A549 (cell line): ENCODE results near the gene FKBP2. TPM values are rescaled to one million over a fixed set of nuclear protein-coding genes. Genes with fewer than 3 reads are reported as not detected.

Experiments used
- ATAC-seq, 2 experiments: fragments of 200-7000 bp in 1 of 2; fragments of >200 bp in 1 of 2; cut with Nextera tagmentation in 1 of 2; cut with Tn5 transposase in 1 of 2; 3 replicates each; pipeline versions ENCODE4 v1.8.0 to v1.9.1; 2018 to 2020; ENCODE audit warnings: mild to moderate bottlenecking in 1 of 2, moderate library complexity in 1 of 2
- CTCF ChIA-PET: fragments of 300-600 bp; sonication (Branson Sonifier 250); formaldehyde crosslinking; extraction: SDS; loops from one replicate; lab custom pipeline; 2021; ENCODE audit warnings: antibody characterized with exemption, inconsistent platforms; lab: Yijun Ruan, JAX
- POLR2A ChIA-PET: fragments of 350-600 bp; formaldehyde crosslinking; extraction: SDS; loops from one replicate; lab custom pipeline; 2021; ENCODE audit warnings: antibody characterized with exemption, inconsistent platforms; lab: Yijun Ruan, JAX
- DNase-seq, 2 experiments: peaks; one replicate each; pipeline versions ENCODE4 v3.0.0 to v3.0.0-alpha.2; 2011 to 2016; ENCODE audit warnings: low read depth in 1 of 2, low spot score in 1 of 2
- FAIRE-seq: peaks from 2 replicates; lab custom pipeline; 2011; peaks lifted over from hg19 to GRCh38; lab: Jason Lieb, UNC
- H3K27ac ChIP-seq, 2 experiments: fragments of >200 bp; sonication (Bioruptor Twin); formaldehyde crosslinking; 3 replicates each; pipeline ENCODE4 v1.5.1; 2016 to 2017
- H3K4me1 ChIP-seq: fragments of >200 bp; sonication (Bioruptor Twin); formaldehyde crosslinking; 3 replicates; pipeline ENCODE4 v1.6.1; 2016
- H3K4me2 ChIP-seq: fragments of >200 bp; sonication (Bioruptor Twin); formaldehyde crosslinking; 3 replicates; pipeline ENCODE4 v1.6.1; 2016
- H3K4me3 ChIP-seq: fragments of >200 bp; sonication (Bioruptor Twin); formaldehyde crosslinking; 3 replicates; pipeline ENCODE4 v1.5.1; 2016
- H3K9me3 ChIP-seq: fragments of >200 bp; sonication (Bioruptor Twin); formaldehyde crosslinking; 3 replicates; pipeline ENCODE4 v1.6.1; 2016
- E2F6 ChIP-seq: IDR thresholded peaks from 2 replicates; pipeline ENCODE4 v1.6.1; 2012; ENCODE audit warnings: low read depth, borderline replicate concordance
- ESRRA ChIP-seq: fragments of 150-350 bp; IDR thresholded peaks from 2 replicates; pipeline ENCODE4 v1.6.1; 2014; ENCODE audit warnings: mild to moderate bottlenecking, low read length, borderline replicate concordance
- HOXA7 ChIP-seq: fragments of 250-450 bp; sonication (Bioruptor Pico); IDR thresholded peaks from 2 replicates; pipeline ENCODE4 v1.5.0; 2020; ENCODE audit warnings: mild to moderate bottlenecking, moderate library complexity
- HOXB13 ChIP-seq: fragments of 250-450 bp; sonication (Bioruptor Pico); IDR thresholded peaks from 2 replicates; pipeline ENCODE4 v1.5.0; 2020; ENCODE audit warnings: low read depth, mild to moderate bottlenecking, moderate library complexity
- JUN ChIP-seq, 2 experiments: fragments of >200 bp; sonication (Bioruptor Twin); formaldehyde crosslinking; IDR thresholded peaks; 2 replicates in 1 of 2; 3 replicates in 1 of 2; pipeline ENCODE4 v1.6.1; 2016 to 2017
- KDM1A ChIP-seq: fragments of 200-600 bp; sonication (generic); IDR thresholded peaks from 2 replicates; pipeline ENCODE4 v1.6.1; 2016; ENCODE audit warnings: low read depth, mild to moderate bottlenecking
- MAX ChIP-seq: IDR thresholded peaks from 2 replicates; pipeline ENCODE4 v1.6.1; 2012
- NFE2L2 ChIP-seq: fragments of 150-350 bp; conservative IDR thresholded peaks from 2 replicates; pipeline ENCODE4 v1.6.1; 2014; ENCODE audit warnings: low read length
- PBX3 ChIP-seq: IDR thresholded peaks from 2 replicates; pipeline ENCODE4 v1.6.1; 2012
- POLR2A ChIP-seq: IDR thresholded peaks from 2 replicates; pipeline ENCODE4 v1.6.1; 2012; ENCODE audit warnings: mild to moderate bottlenecking, low read length
- RAD21 ChIP-seq, 2 experiments: fragments of >200 bp in 1 of 2; sonication (Bioruptor Twin) in 1 of 2; formaldehyde crosslinking in 1 of 2; IDR thresholded peaks in 1 of 2; conservative IDR thresholded peaks in 1 of 2; 2 replicates in 1 of 2; 3 replicates in 1 of 2; pipeline ENCODE4 v1.6.1; 2012 to 2018; ENCODE audit warnings: inconsistent platforms in 1 of 2
- RARB ChIP-seq: fragments of 250-450 bp; sonication (Bioruptor Pico); IDR thresholded peaks from 2 replicates; pipeline ENCODE4 v1.8.0; 2021; ENCODE audit warnings: mild to moderate bottlenecking, moderate library complexity
- RCOR1 ChIP-seq: fragments of 150-350 bp; IDR thresholded peaks from 2 replicates; pipeline ENCODE4 v1.6.1; 2014; ENCODE audit warnings: antibody characterized with exemption, low read length, low read depth
- SMC3 ChIP-seq: fragments of >200 bp; sonication (Bioruptor Twin); formaldehyde crosslinking; IDR thresholded peaks from 3 replicates; pipeline ENCODE4 v1.6.1; 2018; ENCODE audit warnings: inconsistent platforms
- SREBF2 ChIP-seq: fragments of 450-650 bp; IDR thresholded peaks from 2 replicates; pipeline ENCODE4 v1.6.1; 2014; ENCODE audit warnings: mild to moderate bottlenecking, moderate library complexity
- ZNF302 ChIP-seq: fragments of 250-450 bp; sonication (Bioruptor Pico); IDR thresholded peaks from 2 replicates; pipeline ENCODE4 v1.9.0; 2021; ENCODE audit warnings: inconsistent platforms, mild to moderate bottlenecking, moderate library complexity
- WGBS: methylation state at CpG from one replicate; pipeline ENCODE4 v1.1.6; 2017; ENCODE audit errors: missing lambda C conversion rate; 5-methylcytosine and 5-hydroxymethylcytosine counted together
- polyA plus RNA-seq, 4 experiments: library from polyadenylated mRNA; depleted of rRNA in 3 of 4; stranded (reverse); fragments of >200 nt; fragmentation: RNase III in 1 of 4; extraction: RNeasy Plus Mini Kit Qiagen cat#74134 plus additional on column Dnase treatment in 1 of 4; gene quantifications; 2 replicates in 3 of 4; 3 replicates in 1 of 4; pipeline ENCODE4 v1.2.3, GENCODE V29; 2011 to 2017

Gene FKBP2
- polyA plus RNA-seq, 2 of the 4 experiments (the other 2 are of a cell fraction), result 40.5 to 131 TPM

- FAIRE-seq (no peak), DNase-seq (no peak), ATAC-seq (no peak)
- H3K9me3 ChIP-seq, result no peaks in the 10 kb centered on the region
- H3K4me1 ChIP-seq, result peaks cover 14% of the 10 kb centered on the region
- TF ChIP-seq RCOR1 (no peak), POLR2A (no peak), JUN (IDR thresholded peaks at IDR 0.05) (no peak), HOXA7 (CRISPR knock-in tag) (no peak), RARB (CRISPR knock-in tag) (no peak), E2F6 (no peak), KDM1A (no peak), NFE2L2 (no peak), MAX (no peak), ESRRA (no peak), ZNF302 (CRISPR knock-in tag) (no peak), SMC3 (no peak), RAD21 (conservative IDR thresholded peaks at IDR 0.05 in 1 of 2, IDR thresholded peaks at IDR 0.05 in 1 of 2) (no peak), HOXB13 (CRISPR knock-in tag) (no peak)
- CTCF ChIA-PET, result interaction anchor here (0.7 to 16.0 kb wide), 4 partner anchors 12 to 74 kb away, joined by 3 to 220 read pairs (median 112); partner anchors contain the start of genes CATSPERZ, ESRRA, PLCB3 and PPP1R14B
- no peak overlapping the region for H3K4me2 ChIP-seq
- WGBS, result 88% methylated on average over 15 of the region's 15 CpGs
- POLR2A ChIA-PET, result no interaction called here
- no peak overlapping the region for H3K27ac ChIP-seq
- no peak overlapping the region for H3K4me3 ChIP-seq
Measured at GRCh38 chr11:64266339-64266738, 25.4 kb downstream of the FKBP2 start.

- no peak for TF ChIP-seq PBX3
- TF ChIP-seq, all 56 proteins: peak for 0
- WGBS, result 89% methylated on average over 26 of the region's 27 CpGs
- no peak for DNase-seq
- no peak overlapping the region for H3K4me3 ChIP-seq
- ChIA-PET POLR2A (interaction anchor here (0.6 to 5.9 kb wide), 4 partner anchors 10 to 34 kb away, joined by 3 to 53 read pairs (median 4); partner anchors contain the start of gene PPP1R14B), CTCF (interaction anchor here (0.5 to 16.0 kb wide), 8 partner anchors 12 to 88 kb away, joined by 3 to 220 read pairs (median 4); partner anchors contain the start of genes CATSPERZ, ESRRA, PLCB3 and PPP1R14B)
- no peak overlapping the region for H3K4me2 ChIP-seq
- peaks cover 20% of the 10 kb centered on the region for H3K4me1 ChIP-seq
- H3K27ac ChIP-seq, result peak overlapping the region in 1 of 2 experiments; percentile 94; a peak in 2 of 6 replicates
- ATAC-seq, result no peak
- H3K9me3 ChIP-seq, result no peaks in the 10 kb centered on the region
- FAIRE-seq, result no peak
Measured at GRCh38 chr11:64267207-64267945, 26.5 kb downstream of the FKBP2 start.

- peak in 1 of 2 experiments; percentile 1; a peak in 3 of 6 replicates for ATAC-seq
- Histone ChIP-seq H3K9me3 (no peaks in the 10 kb centered on the region), H3K4me2 (peak overlapping the region; percentile 97), H3K4me1 (peaks cover 26% of the 10 kb centered on the region)
- TF ChIP-seq SREBF2 (no peak), KDM1A (peak; percentile 71)
- TF ChIP-seq, all 56 proteins: peak for 1
- ChIA-PET CTCF (interaction anchor here (1.1 to 16.0 kb wide), 12 partner anchors 9 to 500 kb away, joined by 3 to 220 read pairs (median 4); partner anchors contain the start of genes CATSPERZ, ESRRA, PLCB3 and PPP1R14B), POLR2A (interaction anchor here (0.8 to 5.9 kb wide), 10 partner anchors 9 to 82 kb away, joined by 3 to 53 read pairs (median 4); partner anchors contain the start of genes BAD, ESRRA, FKBP2 and GPR137)
- DNase-seq (peak in 1 of 2 experiments; percentile 62), FAIRE-seq (no peak)
- Histone ChIP-seq H3K27ac (peak overlapping the region; percentile 94 to 97), H3K4me3 (peak overlapping the region; percentile 72)
- 84% methylated on average over 14 of the region's 23 CpGs for WGBS
Measured at GRCh38 chr11:64268025-64268892, 27.4 kb downstream of the FKBP2 start.
